Measurements from ENCODE around the gene CANT1.
"Not testable (repeated sequence)": the region's sequence is repeated elsewhere in the genome, so short reads cannot be mapped to it uniquely, and the experiment has no call there.

The CANT1 gene

GRCh38 chr17:79043191-79043930, 33.8 kb upstream of the CANT1 start:
- no peak for DNase-seq (ENCODE audit: low spot score)

DNA sequence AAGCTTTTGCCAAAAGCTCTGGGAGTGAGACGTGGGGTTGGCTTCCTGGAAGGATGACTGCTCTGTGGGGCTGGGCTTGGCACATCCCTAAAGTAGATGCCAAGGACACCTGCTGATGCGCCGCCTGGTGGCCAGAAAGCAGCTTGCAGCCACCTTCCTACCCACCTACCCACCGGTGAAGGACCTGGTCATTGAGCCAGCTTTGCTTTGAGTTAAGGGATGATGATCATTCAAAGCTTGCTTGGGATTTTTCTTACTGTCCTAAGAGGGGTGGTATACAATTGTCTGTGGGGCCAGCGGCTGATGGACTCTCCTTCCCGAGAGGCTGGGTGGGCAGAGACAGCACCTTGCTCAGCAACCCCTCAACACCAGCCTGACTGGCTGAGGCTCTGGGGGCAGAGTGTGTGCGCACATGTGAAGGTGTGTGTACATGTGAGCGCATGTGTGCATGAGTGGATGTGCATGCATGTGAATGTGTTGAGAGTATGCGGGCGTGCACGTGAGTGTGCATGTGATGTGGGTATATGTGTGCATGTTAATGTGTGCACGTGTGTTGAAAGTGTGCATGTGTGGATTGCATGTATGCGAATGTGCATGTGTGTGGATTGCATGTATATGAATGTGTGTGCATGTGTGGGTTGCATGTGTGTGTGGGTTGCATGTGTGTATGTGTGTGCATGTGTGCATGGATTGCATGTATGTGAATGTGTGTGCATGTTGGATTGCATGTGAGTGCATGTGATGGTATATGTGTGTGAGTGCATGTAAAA, 33.0 kb upstream of the CANT1 start:
- DNase-seq (ENCODE audit: low spot score) = peak; percentile 62

DNA sequence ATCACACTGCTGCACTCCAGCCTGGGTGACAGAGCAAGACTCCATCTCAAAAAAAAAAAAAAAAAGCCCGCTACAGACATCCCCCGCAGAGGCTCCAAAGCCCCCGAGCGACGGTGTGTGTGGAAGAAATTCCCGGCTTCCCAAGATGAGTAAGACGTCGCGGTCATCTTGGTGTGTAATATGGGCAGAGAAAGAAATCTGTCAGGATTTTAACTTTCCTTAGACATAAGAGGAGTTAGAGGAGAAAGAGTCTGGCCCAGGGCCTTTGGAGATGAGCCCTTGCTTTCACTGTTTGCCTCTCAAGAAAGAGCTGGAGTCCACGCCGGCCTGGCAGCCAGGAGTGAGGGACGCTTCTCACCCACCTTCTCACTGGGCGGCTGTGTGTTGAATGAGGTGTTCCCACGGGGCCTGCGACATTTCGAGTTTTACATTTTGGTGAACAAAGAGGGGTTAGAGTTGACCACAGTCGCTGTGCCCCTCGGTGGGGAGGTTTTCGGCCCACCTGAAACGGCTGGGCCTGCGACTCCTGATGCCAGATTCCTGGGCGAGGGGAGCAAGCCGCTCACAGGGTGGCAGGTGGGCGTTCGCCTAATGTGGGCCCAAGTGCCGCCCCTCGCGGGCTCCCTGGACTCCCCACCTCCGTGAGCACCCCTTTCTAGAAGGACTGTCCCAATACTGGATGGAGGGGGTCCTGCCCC, 32.3 kb upstream of the CANT1 start:
- DNase-seq (ENCODE audit: low spot score) = no peak

GRCh38 chr17:79041041-79041570, 31.5 kb upstream of the CANT1 start:
- DNase-seq (ENCODE audit: low spot score) = no peak

DNA sequence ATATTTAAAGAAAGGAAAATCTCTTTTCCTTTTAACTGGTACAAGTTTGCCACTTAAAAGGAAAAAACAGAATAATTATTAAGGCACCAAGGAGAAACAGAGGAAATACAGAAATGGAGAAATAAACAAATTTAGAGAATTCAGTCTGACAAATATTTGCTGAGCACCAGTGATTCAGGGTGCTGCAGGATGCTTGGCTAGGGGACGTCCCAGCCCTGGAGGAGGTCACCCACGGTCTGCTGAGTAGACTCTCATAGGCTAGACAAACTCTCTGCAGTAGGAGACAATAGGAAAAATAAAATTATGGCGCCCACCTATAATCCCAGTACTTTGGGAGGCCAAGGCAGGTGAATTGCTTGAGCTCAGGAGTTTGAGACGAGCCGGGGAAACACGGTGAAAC, 30.3 kb upstream of the CANT1 start:
- no peak for DNase-seq (ENCODE audit: low spot score)

DNA sequence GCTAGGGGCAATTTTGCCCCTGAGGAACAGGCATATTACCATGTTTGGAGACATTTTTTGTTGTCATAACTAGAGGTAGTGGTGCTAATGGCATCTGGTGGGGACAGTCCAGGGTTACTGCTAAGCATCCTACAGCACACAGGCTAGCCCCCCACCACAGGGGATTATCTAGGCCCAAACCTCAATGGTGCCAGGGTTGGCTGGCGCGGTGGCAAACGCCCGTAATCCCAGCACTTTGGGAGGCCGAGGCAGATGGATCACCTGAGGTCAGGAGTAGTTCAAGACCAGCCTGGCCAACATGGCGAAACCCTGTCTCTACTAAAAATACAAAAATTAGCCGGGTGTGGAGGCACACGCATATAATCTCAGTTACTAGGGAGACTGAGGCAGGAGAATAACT, 29.6 kb upstream of the CANT1 start:
- DNase-seq (ENCODE audit: low spot score) = no peak

DNA sequence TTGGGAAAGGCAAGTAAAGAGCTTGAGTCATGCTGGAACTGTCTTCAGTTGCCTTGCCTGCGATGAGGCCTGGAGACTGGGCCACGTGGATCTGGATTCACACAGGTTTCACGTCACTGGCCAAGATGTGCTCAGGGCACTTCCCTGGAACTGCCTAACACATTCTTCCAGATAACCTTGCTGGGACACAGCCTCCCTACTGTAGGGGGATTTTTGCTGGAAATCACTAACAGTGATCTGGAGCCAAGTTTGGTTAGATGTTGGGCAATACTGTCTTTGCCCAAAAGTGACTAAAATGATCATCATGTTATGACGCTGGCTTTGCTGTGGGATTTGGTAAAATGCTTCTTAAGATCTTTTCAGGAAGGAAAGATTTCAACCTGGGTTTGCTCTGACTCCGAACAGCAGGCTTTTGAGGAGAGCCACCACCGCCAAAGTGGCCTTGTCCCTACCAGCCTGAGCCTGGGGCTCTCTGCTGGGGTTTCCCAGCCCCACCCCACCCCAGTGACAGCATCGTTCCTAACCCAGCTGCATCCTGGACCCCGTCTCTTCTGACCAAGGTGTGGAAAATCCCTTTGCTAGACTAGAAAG, 29.1 kb upstream of the CANT1 start:
- no peak for DNase-seq (ENCODE audit: low spot score)

- no peak for DNase-seq (ENCODE audit: low spot score)
Measured at GRCh38 chr17:79036596-79036995, 27.0 kb upstream of the CANT1 start.

DNA sequence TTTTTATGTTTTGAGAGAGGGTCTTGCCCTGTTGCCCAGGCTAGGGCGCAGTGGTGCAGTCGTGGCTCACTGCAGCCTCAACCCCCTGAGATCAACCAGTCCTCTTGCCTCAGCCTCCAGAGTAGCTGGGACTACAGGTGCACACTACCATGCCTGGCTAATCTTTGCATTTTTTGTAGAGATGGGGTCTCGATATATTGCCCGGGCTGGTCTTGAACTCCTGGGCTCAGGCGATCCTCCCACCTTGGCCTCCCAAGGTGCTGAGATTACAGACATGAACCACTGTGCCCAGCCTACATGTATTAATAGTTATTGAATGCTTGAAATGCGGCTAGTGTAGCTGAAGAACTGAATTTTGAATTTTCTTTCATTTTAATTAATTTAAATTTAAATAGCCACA, 26.6 kb upstream of the CANT1 start:
- DNase-seq (ENCODE audit: low spot score) = no peak

- no peak for DNase-seq (ENCODE audit: low spot score)
Measured at GRCh38 chr17:79035686-79036085, 26.1 kb upstream of the CANT1 start.

- DNase-seq (ENCODE audit: low spot score) = no peak
Measured at GRCh38 chr17:79034931-79035485, 25.4 kb upstream of the CANT1 start.

GRCh38 chr17:79033741-79034501, 24.4 kb upstream of the CANT1 start:
- no peak for DNase-seq (ENCODE audit: low spot score)

- no peak for DNase-seq (ENCODE audit: low spot score)
Measured at GRCh38 chr17:79033046-79033616, 23.6 kb upstream of the CANT1 start.

DNA sequence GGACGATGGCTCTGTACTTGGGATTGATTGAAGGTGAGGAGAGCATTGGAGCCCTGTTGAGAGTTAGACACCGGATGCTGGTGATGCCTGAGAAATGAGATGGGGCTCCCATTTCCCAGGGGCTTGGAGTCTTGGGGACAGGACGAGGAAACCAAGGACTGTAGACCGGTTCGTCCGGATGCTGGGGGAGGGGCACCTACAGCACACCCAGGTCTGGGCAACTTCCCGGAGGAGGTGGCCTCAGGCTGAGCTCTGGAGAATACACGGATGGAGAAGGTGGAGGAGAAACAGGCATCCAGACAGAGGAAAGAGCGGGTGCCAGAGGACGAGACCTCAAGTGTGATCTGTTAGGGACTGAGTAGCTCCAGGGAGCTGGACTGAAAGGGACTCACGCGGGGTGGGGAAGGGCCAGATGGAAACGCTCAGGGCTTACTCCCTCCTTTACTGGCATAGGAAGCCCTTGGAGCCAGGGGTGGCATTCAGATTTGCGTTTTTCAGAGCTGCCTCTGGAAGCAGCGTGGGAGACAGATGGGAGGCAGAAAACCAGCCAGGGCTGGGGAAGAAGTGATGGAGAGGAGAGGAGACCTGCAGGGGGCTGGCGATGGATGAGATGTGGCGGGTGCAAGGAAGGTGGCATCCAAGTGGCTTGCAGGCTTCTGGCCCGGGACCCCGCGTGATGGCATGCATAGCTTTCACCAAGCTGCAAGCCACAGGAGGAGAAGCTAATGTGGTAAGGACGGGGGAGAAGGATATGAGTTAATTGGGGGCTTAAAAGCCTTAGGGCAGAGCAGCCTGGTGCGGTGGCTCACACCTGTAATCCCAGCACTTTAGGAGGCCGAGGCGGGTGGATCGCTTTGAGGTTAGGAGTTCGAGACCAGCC, 22.7 kb upstream of the CANT1 start:
- no peak for DNase-seq (ENCODE audit: low spot score)

GRCh38 chr17:79030636-79031035, 21.1 kb upstream of the CANT1 start:
- not testable (repeated sequence) for DNase-seq (ENCODE audit: low spot score)

DNA sequence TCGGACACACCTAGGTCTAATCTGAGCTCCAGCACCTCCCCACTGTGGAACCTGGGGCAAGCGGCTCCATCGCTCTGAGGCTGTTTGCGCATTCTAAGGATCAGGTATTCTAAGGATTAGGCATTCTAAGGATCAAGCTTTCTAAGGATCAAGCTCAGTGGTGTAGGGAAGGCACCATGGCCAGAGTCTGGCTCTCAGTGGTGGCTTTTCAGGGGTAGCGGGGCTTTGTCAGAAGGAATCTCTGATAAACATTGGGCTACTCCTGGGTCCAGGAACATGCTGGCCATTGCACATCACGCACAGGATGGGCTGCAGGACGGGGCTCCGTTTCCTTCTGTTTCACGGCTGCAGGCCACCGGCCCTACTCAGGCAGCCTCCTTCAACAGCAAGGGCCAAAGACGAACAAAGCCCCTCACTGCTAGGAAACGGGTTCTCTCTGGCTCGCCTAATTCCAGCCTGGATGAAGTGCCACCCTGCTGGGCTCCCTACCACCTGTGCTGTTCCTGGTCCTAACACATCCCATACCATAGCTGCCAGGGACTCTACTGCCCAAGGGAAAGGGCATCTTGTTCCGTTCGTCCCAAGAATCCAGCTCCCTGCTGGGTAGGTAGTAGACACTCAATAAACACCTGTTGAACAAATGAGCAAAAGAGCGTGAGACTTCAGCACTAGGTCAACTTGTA, 19.9 kb upstream of the CANT1 start:
- DNase-seq (ENCODE audit: low spot score) = no peak

DNA sequence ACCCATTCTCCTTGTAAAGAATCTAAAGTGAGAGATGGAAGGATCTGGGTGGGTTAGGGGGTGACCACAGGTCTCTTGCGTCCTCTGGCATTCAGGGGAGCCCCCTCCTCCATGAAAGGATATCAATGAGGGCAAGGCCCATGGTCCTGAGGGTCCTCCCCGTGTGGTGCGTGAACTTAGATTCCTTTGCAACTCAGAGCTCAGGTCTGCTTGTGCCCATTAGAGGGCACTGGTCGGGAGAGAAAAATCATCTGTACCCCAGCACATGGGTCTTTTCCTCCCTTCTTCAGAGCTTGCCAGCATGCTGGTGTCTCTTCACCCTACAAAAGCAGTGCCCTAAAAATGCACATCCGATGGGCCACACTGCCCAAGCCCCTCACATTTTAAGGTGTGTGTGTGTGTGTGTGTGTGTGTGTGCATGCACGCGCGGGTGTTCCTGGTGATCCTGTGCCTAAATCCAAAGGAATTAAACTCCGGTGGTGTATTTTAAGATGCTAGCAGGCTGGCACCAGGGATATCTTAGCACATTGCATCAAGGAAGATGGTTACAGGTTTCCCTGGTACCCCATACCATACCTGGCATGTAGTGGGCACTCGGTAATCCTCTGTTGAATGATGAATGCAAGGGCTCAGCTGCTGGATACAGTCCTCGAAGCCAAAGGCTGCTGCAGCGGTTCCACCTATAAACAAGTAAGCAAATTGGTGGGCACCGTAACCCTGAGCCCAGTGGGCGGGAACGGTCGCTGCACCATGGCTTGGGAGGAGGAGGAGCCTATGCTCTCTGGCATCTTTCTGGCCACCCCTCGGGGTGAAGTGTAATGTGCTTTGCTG, 19.1 kb upstream of the CANT1 start:
- DNase-seq (ENCODE audit: low spot score) = no peak

GRCh38 chr17:79027925-79028491, 18.4 kb upstream of the CANT1 start:
- DNase-seq (ENCODE audit: low spot score) = no peak

Measured in germinal center (tissue), 1 donor.